Activated B cell treated with CpG ODN at 0.5 μM for 24 hours (primary cell): Measurements from ENCODE around the gene FARP1. TPM values are rescaled to one million over a fixed set of nuclear protein-coding genes. Genes with fewer than 3 reads are reported as not detected.

Experiments used
- ATAC-seq: fragments of 200-7000 bp; cut with Tn5 transposase; one replicate; pipeline ENCODE4 v1.10.0; 2021; ENCODE audit warnings: low read depth, mild to moderate bottlenecking, moderate library complexity
- CTCF ChIA-PET: fragments of 350-600 bp; sonication (Branson Sonifier 250); formaldehyde crosslinking; loops from one replicate; lab custom pipeline; 2021; ENCODE audit warnings: antibody characterized with exemption; lab: Charles Lee
- POLR2A ChIA-PET: fragments of 350-600 bp; sonication (Branson Sonifier 250); formaldehyde crosslinking; loops from one replicate; lab custom pipeline; 2021; ENCODE audit warnings: antibody characterized with exemption; lab: Charles Lee
- DNase-seq: peaks from one replicate; pipeline ENCODE4 v3.0.0; 2022
- H3K27ac Mint-ChIP-seq: one replicate; pipeline ENCODE4 v1.8.0; 2020; ENCODE audit warnings: mixed read lengths
- H3K27me3 Mint-ChIP-seq: one replicate; pipeline ENCODE4 v1.8.0; 2021; ENCODE audit warnings: mixed read lengths
- H3K36me3 Mint-ChIP-seq: one replicate; pipeline ENCODE4 v1.8.0; 2021; ENCODE audit warnings: low read depth, mixed read lengths
- H3K4me1 Mint-ChIP-seq: one replicate; pipeline ENCODE4 v1.8.0; 2021; ENCODE audit warnings: mixed read lengths
- H3K4me3 Mint-ChIP-seq: one replicate; pipeline ENCODE4 v1.8.0; 2020; ENCODE audit warnings: mild to moderate bottlenecking, mixed read lengths
- H3K9me3 Mint-ChIP-seq: one replicate; pipeline ENCODE4 v1.8.0; 2020; ENCODE audit warnings: mixed read lengths
- CTCF ChIP-seq: fragments of 200-600 bp; IDR thresholded peaks from one replicate; pipeline ENCODE4 v1.8.0; 2022; ENCODE audit warnings: antibody characterized with exemption, mild to moderate bottlenecking
- intact Hi-C: fragments of 100-400 bp; cut with micrococcal nuclease; formaldehyde crosslinking; loops from one replicate; pipeline ENCODE4 v1.15.1; 2024
- total RNA-seq: library from RNA; stranded (reverse); gene quantifications from 2 replicates; pipeline ENCODE4 v1.2.3, GENCODE V29; 2022

FARP1 gene
- total RNA-seq, 1 donor from 2014 or later, result 2.1 TPM

- DNase-seq, result no peak
- H3K27me3 Mint-ChIP-seq, result peaks cover 6% of the 10 kb centered on the region
- no peak overlapping the region for H3K4me3 Mint-ChIP-seq
- H3K4me1 Mint-ChIP-seq, result no peaks in the 10 kb centered on the region
- H3K27ac Mint-ChIP-seq, result no peak overlapping the region
- no peaks in the 10 kb centered on the region for H3K36me3 Mint-ChIP-seq
- no peaks in the 10 kb centered on the region for H3K9me3 Mint-ChIP-seq
- TF ChIP-seq CTCF, result no peak
- POLR2A ChIA-PET, result no interaction called here
- ATAC-seq, result no peak
- intact Hi-C loops, result no loop called here
- CTCF ChIA-PET, result no interaction called here
Measured at GRCh38 chr13:98181111-98181815, 38.4 kb downstream of the FARP1 start.

GRCh38 chr13:98182153-98182552 is 39.3 kb downstream of the FARP1 start:
- Mint-ChIP-seq H3K9me3 (no peaks in the 10 kb centered on the region), H3K4me1 (no peaks in the 10 kb centered on the region), H3K4me3 (no peak overlapping the region), H3K27me3 (peaks cover 8% of the 10 kb centered on the region), H3K27ac (no peak overlapping the region), H3K36me3 (no peaks in the 10 kb centered on the region)
- TF ChIP-seq CTCF, result no peak
- intact Hi-C loops, result no loop called here
- ChIA-PET CTCF (no interaction called here), POLR2A (no interaction called here)
- DNase-seq, result no peak
- no peak for ATAC-seq

GRCh38 chr13:98182589-98182988 is 39.7 kb downstream of the FARP1 start:
- Mint-ChIP-seq H3K27ac (no peak overlapping the region), H3K36me3 (no peaks in the 10 kb centered on the region), H3K9me3 (no peaks in the 10 kb centered on the region), H3K27me3 (peaks cover 8% of the 10 kb centered on the region), H3K4me1 (no peaks in the 10 kb centered on the region), H3K4me3 (no peak overlapping the region)
- DNase-seq (no peak), ATAC-seq (no peak)
- TF ChIP-seq CTCF, result no peak
- ChIA-PET CTCF (no interaction called here), POLR2A (no interaction called here)
- intact Hi-C loops, result no loop called here

GRCh38 chr13:98184792-98185191 is 41.9 kb downstream of the FARP1 start:
- TF ChIP-seq CTCF, result no peak
- no peak overlapping the region for H3K4me3 Mint-ChIP-seq
- no peaks in the 10 kb centered on the region for H3K4me1 Mint-ChIP-seq
- H3K36me3 Mint-ChIP-seq, result no peaks in the 10 kb centered on the region
- ChIA-PET POLR2A (no interaction called here), CTCF (no interaction called here)
- intact Hi-C loops, result no loop called here
- no peaks in the 10 kb centered on the region for H3K9me3 Mint-ChIP-seq
- ATAC-seq (no peak), DNase-seq (no peak)
- peaks cover 8% of the 10 kb centered on the region for H3K27me3 Mint-ChIP-seq
- H3K27ac Mint-ChIP-seq, result no peak overlapping the region

- H3K4me3 Mint-ChIP-seq, result no peak overlapping the region
- intact Hi-C loops, result no loop called here
- no peaks in the 10 kb centered on the region for H3K36me3 Mint-ChIP-seq
- DNase-seq, result no peak
- peaks cover 8% of the 10 kb centered on the region for H3K27me3 Mint-ChIP-seq
- no peak for ATAC-seq
- TF ChIP-seq CTCF, result no peak
- CTCF ChIA-PET, result no interaction called here
- H3K4me1 Mint-ChIP-seq, result no peaks in the 10 kb centered on the region
- H3K9me3 Mint-ChIP-seq, result no peaks in the 10 kb centered on the region
- POLR2A ChIA-PET, result no interaction called here
- no peak overlapping the region for H3K27ac Mint-ChIP-seq
Measured at GRCh38 chr13:98187155-98187964, 44.5 kb downstream of the FARP1 start.
